Ascending aorta (tissue), 2 donors: Measurements from ENCODE around the gene RAB14. TPM values are rescaled to one million over a fixed set of nuclear protein-coding genes. Genes with fewer than 3 reads are reported as not detected.
A peak's percentile ranks its signal among the peaks of the same experiment; 100 is the strongest.

Experiments
- DNase-seq, 2 donors: peaks; one replicate each; pipeline ENCODE4 v3.0.0-alpha.2; 2019; ENCODE audit warnings: low spot score in 2 of 2
- H3K27ac ChIP-seq, 2 donors: fragments of 200-600 bp; sonication (generic); one replicate each; pipeline ENCODE4 v1.5.1; 2016 to 2017; ENCODE audit warnings: mild to moderate bottlenecking in 1 of 2
- H3K27me3 ChIP-seq: fragments of 200-600 bp; sonication (generic); one replicate; pipeline ENCODE4 v1.5.1; 2017
- H3K36me3 ChIP-seq, 2 donors: fragments of 200-600 bp; sonication (generic); one replicate each; pipeline ENCODE4 v1.5.1; 2016
- H3K4me1 ChIP-seq, 2 donors: fragments of 200-600 bp; sonication (generic); one replicate each; pipeline ENCODE4 v1.5.1; 2016 to 2017; ENCODE audit warnings: mild to moderate bottlenecking in 1 of 2
- H3K4me3 ChIP-seq, 2 donors: fragments of 200-600 bp; sonication (generic); one replicate each; pipeline ENCODE4 v1.5.1; 2016 to 2017; ENCODE audit warnings: mild to moderate bottlenecking in 1 of 2
- H3K9me3 ChIP-seq, 2 donors: fragments of 200-600 bp; sonication (generic); one replicate each; pipeline ENCODE4 v1.5.1; 2016
- intact Hi-C: fragments of 100-400 bp; cut with DNase I; formaldehyde crosslinking; loops from one replicate; pipeline ENCODE4 v1.15.1; 2023
- total RNA-seq: library from RNA; depleted of rRNA; stranded (reverse); fragments of >200 nt; gene quantifications from one replicate; pipeline ENCODE4 v1.1.0, GENCODE V29; 2016
- TF ChIP-seq, protein P1 (sequence below), 3 experiments: fragments of 200-600 bp in 2 of 3; fragments of 450-650 bp in 1 of 3; sonication (generic) in 2 of 3; IDR thresholded peaks; one replicate each; pipeline ENCODE4 v1.5.1; 2016 to 2019; ENCODE audit warnings: antibody characterized with exemption in 3 of 3, mild to moderate bottlenecking in 1 of 3, moderate library complexity in 1 of 3

The RAB14 gene
- total RNA-seq, 1 donor from 2014 or later, result 18.2 TPM

- DNase-seq, result no peak
- Histone ChIP-seq H3K36me3 (no peaks in the 10 kb centered on the region), H3K9me3 (no peaks in the 10 kb centered on the region), H3K4me1 (no peaks in the 10 kb centered on the region), H3K27ac (no peak overlapping the region), H3K27me3 (no peaks in the 10 kb centered on the region), H3K4me3 (no peak overlapping the region)
- TF ChIP-seq, protein P1, sequence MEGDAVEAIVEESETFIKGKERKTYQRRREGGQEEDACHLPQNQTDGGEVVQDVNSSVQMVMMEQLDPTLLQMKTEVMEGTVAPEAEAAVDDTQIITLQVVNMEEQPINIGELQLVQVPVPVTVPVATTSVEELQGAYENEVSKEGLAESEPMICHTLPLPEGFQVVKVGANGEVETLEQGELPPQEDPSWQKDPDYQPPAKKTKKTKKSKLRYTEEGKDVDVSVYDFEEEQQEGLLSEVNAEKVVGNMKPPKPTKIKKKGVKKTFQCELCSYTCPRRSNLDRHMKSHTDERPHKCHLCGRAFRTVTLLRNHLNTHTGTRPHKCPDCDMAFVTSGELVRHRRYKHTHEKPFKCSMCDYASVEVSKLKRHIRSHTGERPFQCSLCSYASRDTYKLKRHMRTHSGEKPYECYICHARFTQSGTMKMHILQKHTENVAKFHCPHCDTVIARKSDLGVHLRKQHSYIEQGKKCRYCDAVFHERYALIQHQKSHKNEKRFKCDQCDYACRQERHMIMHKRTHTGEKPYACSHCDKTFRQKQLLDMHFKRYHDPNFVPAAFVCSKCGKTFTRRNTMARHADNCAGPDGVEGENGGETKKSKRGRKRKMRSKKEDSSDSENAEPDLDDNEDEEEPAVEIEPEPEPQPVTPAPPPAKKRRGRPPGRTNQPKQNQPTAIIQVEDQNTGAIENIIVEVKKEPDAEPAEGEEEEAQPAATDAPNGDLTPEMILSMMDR (IDR thresholded peaks at IDR 0.05), result no peak
- intact Hi-C loops, result no loop called here
Observed at GRCh38 chr9:121234832-121235161, 33.1 kb upstream of the RAB14 start.

- Histone ChIP-seq H3K4me1 (no peaks in the 10 kb centered on the region), H3K27ac (no peak overlapping the region), H3K9me3 (no peaks in the 10 kb centered on the region), H3K4me3 (no peak overlapping the region), H3K27me3 (no peaks in the 10 kb centered on the region), H3K36me3 (no peaks in the 10 kb centered on the region)
- no peak for DNase-seq
- TF ChIP-seq, protein P1 (IDR thresholded peaks at IDR 0.05), result no peak
- intact Hi-C loops, result no loop called here
Observed at GRCh38 chr9:121233906-121234831, 32.5 kb upstream of the RAB14 start.

- H3K4me1 ChIP-seq, result no peaks in the 10 kb centered on the region
- H3K36me3 ChIP-seq, result no peaks in the 10 kb centered on the region
- H3K27me3 ChIP-seq, result no peaks in the 10 kb centered on the region
- DNase-seq, result no peak
- H3K9me3 ChIP-seq, result no peaks in the 10 kb centered on the region
- no peak overlapping the region for H3K27ac ChIP-seq
- TF ChIP-seq, protein P1 (IDR thresholded peaks at IDR 0.05), result no peak
- intact Hi-C loops, result no loop called here
- no peak overlapping the region for H3K4me3 ChIP-seq
Observed at GRCh38 chr9:121232251-121232650, 30.6 kb upstream of the RAB14 start.

DNA sequence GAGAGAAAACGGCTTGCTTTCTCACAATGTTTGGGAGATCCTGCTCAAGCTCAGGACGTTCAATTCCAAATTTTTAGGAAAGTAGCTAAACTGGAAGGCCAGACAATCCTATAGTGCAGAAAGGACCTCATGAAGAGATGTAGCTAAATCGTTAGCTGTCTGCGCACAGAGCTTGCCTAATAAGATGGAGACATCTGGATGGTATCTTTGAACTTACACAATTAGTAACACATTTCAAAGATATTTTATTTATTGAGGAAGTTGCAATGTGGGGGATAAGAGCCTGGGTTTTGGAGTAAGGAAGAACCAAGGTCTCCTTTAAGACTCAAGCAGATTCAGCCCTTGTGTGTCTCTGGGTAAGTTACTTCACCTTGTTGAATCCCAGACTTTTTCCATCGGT, 28.6 kb upstream of the RAB14 start:
- intact Hi-C loops, result no loop called here

GRCh38 chr9:121227862-121228261, 26.2 kb upstream of the RAB14 start:
- peak in 1 of 2 donors; percentile 52 for DNase-seq
- Histone ChIP-seq H3K36me3 (no peaks in the 10 kb centered on the region), H3K27ac (no peak overlapping the region), H3K4me1 (no peaks in the 10 kb centered on the region), H3K9me3 (no peaks in the 10 kb centered on the region), H3K4me3 (no peak overlapping the region), H3K27me3 (no peaks in the 10 kb centered on the region)
- intact Hi-C loops, result no loop called here
- TF ChIP-seq, protein P1 (IDR thresholded peaks at IDR 0.05), result no peak

More for the DNA sequence above, 28.6 kb upstream of the RAB14 start:
- H3K27me3 ChIP-seq, result no peaks in the 10 kb centered on the region
- no peaks in the 10 kb centered on the region for H3K4me1 ChIP-seq
- TF ChIP-seq, protein P1 (IDR thresholded peaks at IDR 0.05), result no peak
- no peak overlapping the region for H3K4me3 ChIP-seq
- no peaks in the 10 kb centered on the region for H3K9me3 ChIP-seq
- H3K27ac ChIP-seq, result no peak overlapping the region
- H3K36me3 ChIP-seq, result no peaks in the 10 kb centered on the region
- no peak for DNase-seq
